HG03097 (cell line): ENCODE measurements around the gene EGR4.

Source experiments
- ATAC-seq: cut with Tn5 transposase; IDR thresholded peaks from one replicate; pipeline ENCODE4 v1.9.1; 2021; ENCODE audit not compliant: unreplicated experiment, low FRiP score

EGR4 gene

DNA sequence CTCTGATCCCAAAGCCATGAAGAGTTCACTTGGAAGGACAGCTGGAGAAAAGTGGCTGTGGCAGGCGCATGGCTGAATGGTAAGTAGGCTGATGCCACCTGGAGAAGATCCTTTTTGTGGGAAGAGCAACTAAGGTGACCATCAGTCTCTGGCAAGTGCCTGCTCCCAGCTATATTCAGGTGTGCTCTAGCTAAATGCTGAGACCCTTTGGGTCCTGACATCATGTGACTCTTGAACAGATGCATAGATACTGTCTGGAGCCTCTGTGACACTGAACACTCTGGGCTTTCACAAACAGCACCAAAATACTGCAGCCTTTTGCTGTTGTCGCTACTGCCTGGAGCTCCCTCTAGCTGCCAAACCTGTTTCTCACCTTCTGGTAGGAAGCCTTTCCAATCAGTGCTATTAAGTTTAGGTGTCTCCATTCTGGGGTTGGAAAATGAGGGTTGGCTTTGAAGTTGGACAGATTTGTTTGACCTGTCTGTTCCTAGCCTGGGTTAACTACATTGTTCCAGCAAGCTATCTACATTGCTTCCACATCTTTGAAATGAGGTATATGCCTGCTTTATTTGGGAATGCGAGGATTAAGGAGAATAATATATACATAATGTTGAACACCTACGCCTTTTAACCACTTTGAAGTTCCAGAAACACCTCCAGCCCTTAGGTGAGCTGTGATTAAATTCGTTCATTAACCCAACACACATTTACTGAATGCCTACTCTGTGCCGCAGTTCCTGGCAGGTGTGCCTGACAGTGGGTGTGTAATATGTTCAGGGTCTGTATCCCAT lies 3.1 kb downstream of the EGR4 start:
- no peak for ATAC-seq

DNA sequence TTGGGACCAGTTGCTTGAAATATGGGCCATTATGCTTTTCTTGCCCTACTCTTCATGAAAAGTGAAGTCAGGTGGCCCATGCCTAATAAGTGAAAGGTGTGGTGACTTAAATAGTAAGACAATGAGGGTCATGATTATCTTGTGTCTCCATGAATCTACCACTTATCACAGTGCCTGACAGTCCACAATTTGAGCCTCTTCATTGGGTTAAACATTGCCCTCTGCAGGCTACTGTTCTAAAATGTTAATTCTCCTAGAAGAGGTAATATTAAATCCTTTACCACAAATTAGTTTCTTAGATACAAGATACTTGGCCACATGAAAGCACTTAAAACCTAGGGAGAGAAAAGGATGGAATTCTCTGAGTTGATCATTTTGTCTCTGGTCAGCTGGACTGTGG lies 4.0 kb downstream of the EGR4 start:
- no peak for ATAC-seq

DNA sequence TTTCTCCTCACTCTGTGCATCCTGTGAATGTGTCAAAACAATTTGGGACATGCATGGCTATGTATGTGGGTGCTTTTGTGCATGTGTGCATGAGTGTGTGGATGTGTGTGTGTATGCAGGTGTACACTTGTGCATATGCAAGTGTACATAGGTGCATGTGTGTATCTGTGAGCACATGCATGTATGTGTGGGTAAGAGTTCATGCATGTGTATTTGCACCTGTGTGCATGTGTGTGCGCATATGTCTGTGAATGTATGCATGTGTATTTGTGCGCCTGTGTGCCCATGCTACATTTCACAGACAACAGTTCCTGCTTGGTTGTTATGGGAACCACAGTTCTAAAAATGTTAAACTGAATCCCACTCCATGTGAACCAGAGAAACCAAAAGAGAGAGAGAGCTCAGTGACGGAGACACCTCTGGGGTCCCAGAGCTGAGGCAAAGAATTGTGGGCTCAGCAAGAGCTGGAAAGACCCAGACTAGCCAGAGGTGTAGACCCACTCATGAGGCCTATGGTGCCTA lies 7.2 kb downstream of the EGR4 start:
- no peak for ATAC-seq

DNA sequence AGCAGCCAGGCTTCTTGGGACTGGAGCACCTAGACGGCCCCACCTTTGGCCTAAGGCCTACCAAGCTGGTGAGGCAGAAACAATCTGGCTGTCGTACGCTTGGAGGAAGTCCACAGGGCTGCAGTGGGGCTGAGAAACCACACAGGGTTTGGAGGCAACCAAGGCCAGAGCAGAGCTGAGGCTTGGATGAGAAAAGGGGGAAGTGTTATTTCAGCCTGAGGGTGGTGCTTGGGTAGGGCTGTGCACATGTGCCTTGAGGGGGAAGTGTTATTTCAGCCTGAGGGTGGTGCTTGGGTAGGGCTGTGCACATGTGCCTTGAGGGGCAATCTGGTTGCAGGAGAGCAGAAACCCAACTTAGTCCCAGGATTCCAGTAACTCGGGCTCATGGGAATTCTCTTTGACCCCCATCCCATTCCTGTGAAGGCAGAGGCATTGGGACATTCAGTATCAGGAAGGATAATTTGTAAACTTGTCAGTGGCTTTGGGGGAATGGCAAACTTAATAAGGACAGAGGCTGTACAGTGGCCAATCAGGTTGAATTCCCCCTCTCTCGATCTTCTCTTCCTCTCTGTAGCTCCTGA lies 8.1 kb downstream of the EGR4 start:
- peak; percentile 52 for ATAC-seq

DNA sequence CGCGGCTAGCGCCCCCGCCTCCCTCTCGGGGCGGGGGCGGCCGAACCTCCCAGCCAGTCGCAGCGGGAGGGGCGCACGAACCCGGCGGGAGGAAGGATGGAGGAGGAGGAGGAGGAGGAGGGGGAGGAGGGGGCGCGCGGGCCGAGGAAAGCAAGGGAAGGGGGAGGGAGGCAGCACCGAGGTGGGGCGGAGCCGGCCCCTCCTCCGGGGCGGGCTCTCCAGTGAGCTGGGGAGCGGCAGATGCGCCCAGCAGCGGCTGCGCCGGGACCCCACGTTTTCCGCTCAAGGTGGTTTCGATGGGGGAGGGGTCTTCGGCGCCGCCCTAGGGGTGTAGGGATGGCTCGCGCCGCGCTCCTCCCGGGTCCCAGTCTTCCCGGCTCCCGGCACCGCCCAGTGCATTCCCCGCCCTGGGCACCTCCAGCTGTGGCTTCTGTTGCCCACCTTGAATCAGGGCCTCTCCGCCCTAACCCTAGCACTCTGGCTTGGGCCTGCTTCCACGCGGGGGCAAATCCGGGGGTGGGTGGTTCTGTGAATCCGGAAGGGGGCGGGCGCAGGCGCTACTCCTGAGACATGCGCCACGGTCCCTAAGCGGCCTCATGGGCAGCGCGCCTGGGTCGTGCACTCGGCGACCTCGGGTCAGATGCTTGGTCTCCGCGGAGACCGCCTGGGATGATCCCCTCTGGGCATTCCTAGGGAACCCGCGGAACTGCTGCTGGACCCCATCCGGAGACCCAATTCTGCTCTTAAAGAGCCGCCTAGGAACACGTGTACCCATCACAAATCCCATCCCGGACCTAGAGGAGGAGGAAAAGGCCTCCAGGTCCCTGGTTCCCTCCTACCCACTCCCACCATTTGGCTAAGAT lies 8.8 kb downstream of the EGR4 start, which contains the start of gene FBXO41:
Gene FBXO41, minus strand, starts transcription at position 183 of the 863 bp plus-strand sequence. CDS start 14,848 bp downstream, outside the sequence.
- peak; percentile 60 for ATAC-seq

DNA sequence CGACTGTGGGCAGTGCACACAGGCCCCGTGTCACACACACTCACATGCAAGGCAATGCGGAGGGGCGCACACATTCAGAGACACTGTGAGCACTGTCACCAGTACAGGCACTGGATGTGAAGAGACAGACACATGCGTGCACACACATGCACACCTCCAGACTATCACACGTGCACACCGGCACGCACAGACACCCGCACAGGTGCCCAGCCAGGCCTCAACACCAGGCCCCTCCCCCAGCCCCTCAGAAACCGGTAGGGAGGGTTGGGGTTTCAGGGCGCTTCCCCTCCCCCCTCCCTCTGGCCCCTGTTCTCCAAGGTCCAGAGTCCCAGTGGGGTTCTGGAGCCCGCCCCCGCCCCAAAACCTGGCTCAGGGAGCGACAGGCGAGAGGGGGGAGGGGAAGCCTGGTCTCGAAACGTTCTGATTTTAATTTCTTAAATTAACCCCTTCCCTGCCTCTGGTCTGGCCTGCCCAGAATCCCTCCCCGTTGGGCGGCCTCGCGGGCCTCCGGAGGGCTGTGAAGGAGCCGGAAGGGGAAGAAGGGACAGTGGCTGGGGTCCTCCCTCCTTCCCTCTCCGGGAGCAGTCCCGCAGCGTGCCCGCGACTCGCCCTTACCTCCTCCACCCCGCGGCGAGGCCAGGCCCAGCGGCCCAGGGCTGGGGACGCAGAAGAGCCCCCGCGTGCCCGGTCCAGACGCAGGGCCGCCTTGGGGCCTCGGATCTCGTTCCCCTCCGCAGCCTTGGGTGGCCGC lies 9.6 kb downstream of the EGR4 start:
- peak; percentile 10 for ATAC-seq

DNA sequence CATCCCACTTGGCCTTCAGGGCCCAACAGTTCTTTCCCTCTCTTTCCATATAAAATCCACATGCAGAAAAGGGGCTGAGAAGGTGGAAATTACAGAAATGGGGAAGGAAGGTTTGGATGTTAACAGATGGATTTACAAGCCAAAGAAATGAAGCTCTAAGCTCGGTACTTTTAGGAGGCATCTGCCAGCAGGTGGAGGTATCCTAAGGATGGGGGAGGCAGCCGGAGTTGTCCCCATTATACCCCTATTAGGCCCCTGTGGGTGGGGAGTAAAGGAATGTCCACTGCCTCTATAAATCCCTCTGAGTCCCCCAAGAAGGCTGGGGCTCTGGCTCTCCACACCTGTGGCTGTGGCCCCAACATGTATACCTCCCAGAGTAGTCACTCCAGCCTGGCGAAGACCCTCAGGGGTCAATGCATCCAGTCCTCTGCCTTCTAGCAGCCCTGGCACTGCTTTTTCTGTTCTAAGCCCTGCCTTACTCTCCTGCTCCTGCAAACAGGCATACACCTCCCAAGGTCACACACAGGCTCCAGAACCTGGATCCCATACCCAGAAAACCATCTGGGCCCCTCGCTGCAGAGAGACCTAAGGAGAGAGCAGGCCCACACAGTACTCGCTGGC lies 10.3 kb downstream of the EGR4 start:
- ATAC-seq, result no peak

DNA sequence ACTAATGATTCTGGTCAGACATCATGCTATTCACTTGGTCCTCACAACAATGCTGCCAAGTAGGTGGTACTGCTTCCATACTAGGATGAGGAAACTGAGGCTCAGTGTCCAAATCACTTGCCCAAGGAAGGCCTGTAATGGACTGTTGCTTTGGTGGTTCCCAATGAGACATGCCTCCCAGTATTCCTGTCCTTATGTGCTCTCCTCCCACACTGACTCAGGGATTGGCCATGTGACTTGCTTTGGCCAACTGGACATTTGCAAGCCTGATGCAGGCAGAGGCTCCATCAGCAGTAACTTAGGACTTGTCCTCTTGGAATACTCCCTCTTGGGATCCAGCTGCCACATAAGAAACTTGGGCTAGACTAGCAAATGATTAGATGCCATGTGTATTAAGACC lies 12.1 kb downstream of the EGR4 start:
- ATAC-seq, result no peak

DNA sequence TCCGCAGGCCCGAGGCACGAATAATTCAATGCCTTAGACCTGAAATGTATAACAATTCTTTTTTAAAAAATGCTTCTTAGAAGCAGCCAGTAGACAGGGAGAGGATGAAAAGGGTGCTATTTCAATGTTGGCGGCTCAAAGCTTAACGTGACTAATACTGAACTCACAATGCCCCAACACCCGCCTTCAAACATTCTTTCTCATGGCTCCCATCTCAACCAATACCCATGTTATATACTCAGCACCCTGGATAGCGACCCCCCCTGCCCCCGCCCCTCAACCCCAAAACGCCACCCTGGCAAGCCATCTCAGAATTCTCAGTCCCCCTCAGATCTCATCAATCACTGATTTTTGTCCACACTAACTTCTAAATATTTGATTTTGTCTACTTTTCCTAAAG lies 13.5 kb downstream of the EGR4 start:
- no peak for ATAC-seq

DNA sequence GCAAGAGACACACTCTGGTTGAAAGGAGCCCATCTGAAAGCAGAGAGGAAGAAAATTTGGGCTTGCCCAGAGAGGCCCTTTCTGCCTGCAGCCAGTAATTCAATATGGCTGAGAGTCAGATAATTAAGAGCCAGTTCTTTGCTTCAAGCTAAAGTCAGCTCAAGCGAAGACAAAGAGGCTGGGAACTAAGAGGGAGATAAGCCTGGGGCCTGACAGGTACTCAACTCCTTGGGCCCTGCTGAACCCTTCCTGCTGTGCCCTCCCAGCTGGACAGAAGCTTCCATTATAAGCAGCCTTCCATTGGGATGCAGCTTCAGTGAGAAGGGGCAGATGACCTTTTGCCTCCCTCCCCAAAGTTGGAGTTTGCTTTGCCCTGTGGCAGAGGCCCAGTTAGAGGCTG lies 21.1 kb downstream of the EGR4 start:
- no peak for ATAC-seq

DNA sequence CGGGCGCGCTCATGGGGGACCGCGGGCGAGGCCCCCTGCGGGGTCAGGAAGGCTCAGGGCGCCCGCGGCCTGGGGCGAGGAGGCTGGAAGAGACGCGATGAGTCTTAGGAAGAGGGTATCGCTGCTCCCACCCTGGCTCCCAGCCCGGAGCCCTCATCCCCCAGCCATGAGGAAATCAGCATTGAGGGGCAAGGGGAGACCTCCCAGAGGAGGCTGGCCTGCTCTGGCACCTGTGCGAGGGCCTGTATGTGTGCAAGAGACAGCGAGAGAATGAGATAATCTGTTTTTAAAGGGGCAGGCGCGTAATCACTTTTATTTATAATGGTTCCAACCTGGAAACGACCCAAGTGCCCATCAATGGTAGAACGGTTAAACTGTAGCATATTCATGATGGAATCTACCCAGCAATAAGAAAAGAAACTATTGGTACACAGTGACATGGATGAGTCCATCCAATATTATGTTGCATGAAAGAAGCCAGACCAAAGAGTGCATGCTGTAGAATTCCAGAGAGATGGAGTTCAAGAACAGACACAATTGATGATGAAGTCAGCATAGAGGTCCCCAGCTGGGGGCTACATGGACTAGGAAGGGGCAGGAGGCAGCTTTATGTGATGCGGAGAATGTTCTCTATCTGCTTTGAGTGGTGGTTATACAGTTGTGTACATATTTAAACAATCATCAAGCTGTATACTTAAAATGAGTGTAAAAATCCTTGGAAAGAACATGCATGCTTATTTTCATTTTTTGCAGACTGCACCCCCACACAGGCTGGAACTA lies 23.5 kb downstream of the EGR4 start:
- no peak for ATAC-seq

DNA sequence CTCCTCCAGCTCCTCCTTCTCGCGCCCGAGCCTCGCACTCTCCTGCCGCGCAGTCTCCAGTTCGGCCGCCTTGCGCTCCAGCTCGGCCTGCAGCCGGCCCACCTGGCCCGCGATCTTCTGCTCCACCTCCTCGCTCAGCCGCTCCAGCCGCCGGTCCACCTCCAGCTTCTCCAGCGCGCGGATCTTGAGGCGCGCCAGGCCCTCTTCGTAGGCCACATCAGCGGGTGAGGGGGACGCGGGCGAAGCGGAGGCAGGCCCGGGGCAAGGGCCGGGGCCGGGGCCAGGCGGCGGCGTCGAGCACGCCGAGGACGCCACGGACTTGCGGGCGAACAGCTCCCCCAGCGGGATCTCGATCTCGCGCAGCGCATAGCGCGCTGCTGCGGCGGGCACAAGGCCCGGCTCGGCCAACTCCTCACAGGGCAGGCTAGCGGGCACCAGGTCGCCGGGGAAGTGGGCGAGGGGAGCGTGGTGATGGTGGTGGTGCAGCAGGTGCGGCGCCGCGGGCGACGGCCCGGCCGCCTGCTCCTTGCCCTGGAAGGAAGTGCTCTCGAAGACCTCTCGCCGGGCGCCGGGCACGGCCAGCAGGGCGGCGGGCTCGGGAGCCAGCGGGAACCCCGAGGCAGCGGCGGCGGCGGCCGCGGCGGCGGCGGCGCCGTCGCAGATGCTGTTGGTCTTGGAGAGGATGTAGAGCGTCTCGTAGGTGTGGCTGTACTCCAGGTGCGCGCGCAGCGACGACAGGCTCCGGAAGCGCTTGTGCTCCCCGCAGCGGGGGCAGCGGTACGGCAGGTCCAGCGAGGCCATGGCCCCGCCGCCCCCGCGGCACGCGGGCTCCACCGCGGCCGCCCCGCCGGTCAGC lies 24.3 kb downstream of the EGR4 start:
- no peak for ATAC-seq

DNA sequence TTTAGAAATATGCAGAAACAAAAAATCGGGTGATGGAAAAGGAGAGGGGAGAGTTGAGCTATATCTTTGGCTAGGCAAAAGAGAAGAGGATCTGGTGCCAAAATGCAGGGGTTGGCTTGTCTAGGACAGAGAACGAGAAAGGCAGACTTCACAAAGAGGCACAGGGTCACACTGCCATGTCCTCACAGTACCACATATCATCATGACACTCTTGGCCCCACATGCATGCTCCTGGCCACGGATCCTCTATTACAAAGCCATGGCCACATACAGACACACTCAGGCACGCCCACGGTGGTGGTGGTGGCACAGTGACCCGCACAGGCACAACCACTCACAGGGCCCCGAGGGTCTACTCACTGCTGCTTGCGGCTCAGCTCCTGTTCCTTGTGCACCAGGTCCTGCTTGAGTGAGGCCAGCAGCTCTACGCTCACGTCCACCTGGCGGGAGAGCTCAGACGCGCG lies 24.9 kb downstream of the EGR4 start:
- no peak for ATAC-seq

DNA sequence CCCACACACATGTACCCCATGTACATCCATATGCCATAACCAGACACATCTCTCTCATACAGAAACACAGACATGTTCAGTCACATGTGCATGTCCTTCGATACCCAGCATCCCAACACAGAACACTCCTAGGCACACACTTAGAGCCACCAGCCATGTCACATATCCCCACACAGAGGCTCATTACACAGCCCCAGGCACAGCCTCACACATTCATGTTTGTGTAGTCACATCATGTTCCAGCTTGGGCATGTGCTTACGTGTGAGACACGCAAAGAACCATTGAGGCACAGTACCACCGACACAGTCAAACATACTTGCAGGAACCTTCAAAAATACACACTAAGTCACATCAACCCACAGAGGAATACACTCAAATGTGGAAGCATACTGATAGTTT lies 26.3 kb downstream of the EGR4 start:
- ATAC-seq, result no peak

DNA sequence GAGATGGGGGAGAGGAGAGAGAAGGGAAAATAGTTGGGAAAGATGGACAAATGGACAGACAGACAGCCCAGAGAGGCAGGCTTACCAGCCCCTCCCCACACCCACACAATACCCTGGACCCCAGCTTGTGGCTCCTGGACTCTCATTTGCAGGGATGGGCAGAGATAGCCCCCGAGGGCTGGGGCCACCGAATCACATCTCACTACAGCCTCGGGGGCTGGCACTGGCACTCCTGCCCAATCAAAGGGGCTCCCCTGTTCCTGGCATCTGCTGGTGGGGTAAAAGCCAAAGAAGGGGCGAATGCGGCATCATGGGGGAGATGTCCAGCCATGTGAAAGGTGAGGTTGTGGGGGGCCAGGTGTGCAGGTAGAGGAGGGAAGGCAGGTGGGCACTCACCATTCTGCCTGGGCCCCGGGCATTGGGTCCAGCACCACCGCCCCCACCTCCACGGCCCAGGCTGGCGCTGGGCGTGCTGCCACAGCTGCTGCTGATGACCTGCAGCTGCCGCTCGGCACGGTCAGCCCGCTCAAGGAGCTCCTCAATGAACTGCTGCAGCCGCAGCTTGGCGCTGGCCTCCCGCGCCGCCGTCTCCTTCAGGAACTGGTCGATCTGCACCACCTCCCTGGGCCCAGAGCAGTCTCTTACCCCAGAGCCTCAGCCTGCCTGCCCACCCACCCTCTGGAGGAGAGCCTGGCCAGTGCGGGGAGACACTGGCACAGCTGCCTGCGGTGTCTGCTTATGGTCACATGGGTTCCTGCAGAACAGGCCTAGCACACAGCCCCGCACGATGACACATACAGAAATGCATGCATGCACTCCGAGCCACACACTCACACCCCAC lies 27.1 kb downstream of the EGR4 start:
- ATAC-seq, result no peak

DNA sequence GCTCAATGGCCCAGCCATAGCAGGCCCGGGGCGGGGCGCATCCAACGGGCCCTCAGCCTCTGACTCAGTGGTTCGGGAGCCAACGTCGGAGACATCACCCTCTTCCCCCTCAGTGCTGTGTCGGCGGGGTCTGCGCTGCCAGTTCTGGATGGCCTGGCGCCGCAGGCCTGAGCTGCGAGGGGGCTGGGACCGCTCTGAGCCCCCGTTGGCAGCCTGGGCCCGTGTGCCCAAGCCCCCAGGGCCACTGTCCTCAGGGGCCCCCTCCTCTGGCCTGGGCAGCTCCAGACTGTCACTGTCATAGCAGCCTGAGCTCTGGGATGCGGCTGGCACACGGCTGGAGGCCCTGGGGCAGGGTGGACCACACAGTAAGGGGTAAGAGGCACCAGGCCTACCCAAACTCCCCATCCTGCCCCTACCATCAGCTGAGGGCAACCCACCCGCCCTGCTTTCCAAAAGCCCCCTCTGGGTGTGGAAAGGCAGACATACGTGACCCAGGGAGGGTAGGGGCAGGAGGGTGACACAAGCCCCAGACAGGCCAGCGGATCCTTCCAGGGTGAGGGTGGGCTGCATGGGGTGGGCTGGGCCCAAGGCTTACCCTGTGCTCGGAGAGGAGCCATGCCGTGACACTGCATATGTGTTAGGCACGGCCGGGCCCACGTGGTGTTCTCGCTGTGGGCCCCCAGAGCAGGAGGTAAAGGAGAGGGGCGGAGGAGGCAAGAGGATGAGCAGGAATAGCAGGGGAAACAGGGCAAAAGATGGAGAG lies 27.9 kb downstream of the EGR4 start:
- ATAC-seq, result no peak

DNA sequence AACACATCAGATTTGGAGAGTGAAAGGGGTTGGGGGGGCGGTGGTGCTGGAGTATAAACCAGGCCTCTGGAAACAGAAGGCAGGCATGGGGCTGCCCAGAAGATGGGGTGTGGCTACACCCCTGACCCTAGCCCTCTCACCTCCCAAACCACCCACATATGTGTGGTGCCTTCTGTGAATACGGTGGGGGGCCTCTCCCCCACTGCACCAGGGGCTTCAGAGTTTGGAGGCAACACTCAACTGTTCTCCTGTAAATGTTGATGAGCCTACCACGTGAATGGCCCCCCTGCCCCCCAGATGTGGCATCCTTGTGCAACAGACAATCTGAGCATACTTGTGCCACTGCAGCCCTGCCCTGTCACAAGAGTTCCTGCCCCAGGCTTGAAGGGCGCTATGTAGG lies 28.6 kb downstream of the EGR4 start:
- no peak for ATAC-seq
